Measurements from ENCODE around the gene AXDND1. TPM values are rescaled to one million over a fixed set of nuclear protein-coding genes. Genes with fewer than 3 reads are reported as not detected.

Gene AXDND1
- total RNA-seq, 1 experiment from 2014 or later, result 1.8 TPM

DNA sequence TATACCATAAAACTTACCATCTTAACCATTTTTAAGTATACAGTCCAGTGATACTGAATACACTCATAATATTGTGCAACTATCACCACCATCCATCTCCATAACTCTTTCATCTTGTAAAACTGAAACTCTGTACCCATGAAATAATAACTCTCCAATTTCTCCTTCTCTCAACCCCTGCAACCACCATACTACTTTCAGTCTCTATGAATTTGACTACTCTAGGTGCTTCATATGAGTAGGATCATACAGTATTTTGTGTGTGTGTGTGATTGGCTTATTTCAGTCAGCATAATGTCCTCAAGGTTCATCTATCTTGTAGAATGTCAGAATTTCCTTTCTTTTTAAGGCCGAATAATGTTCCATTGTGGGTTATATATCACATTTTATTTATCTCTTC is 192.3 kb downstream of the AXDND1 start:
- no peak overlapping the region for H3K4me3 ChIP-seq
- no peak for DNase-seq
- H3K4me1 ChIP-seq (replicated peaks; ENCODE audit: insufficient read depth), result no peaks in the 10 kb centered on the region
- ChIA-PET POLR2A (ENCODE audit: unreplicated experiment) (no interaction called here), CTCF (no interaction called here)
- H3K4me2 ChIP-seq, result no peak overlapping the region
- no peaks in the 10 kb centered on the region for H3K9me3 ChIP-seq (ENCODE audit: insufficient read depth, low read depth)
- intact Hi-C loops (cut with micrococcal nuclease; ENCODE audit: unreplicated experiment), result no loop called here
- no peaks in the 10 kb centered on the region for H3K79me2 ChIP-seq (ENCODE audit: low read depth)
- H3K27ac ChIP-seq, result no peak overlapping the region
- TF ChIP-seq, protein P1, sequence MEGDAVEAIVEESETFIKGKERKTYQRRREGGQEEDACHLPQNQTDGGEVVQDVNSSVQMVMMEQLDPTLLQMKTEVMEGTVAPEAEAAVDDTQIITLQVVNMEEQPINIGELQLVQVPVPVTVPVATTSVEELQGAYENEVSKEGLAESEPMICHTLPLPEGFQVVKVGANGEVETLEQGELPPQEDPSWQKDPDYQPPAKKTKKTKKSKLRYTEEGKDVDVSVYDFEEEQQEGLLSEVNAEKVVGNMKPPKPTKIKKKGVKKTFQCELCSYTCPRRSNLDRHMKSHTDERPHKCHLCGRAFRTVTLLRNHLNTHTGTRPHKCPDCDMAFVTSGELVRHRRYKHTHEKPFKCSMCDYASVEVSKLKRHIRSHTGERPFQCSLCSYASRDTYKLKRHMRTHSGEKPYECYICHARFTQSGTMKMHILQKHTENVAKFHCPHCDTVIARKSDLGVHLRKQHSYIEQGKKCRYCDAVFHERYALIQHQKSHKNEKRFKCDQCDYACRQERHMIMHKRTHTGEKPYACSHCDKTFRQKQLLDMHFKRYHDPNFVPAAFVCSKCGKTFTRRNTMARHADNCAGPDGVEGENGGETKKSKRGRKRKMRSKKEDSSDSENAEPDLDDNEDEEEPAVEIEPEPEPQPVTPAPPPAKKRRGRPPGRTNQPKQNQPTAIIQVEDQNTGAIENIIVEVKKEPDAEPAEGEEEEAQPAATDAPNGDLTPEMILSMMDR (conservative IDR thresholded peaks at IDR 0.05), result no peak
- no peak for TF ChIP-seq EZH2 (IDR thresholded peaks at IDR 0.05; ENCODE audit: low read depth)
- H3K27me3 ChIP-seq (ENCODE audit: insufficient read depth, low read depth), result no peaks in the 10 kb centered on the region
- no peaks in the 10 kb centered on the region for H3K36me3 ChIP-seq (ENCODE audit: low read depth)
- no peaks in the 10 kb centered on the region; the same call in 1 of the 2 replicates for H3F3A ChIP-seq (ENCODE audit: insufficient read depth, low read depth)
- H2AFZ ChIP-seq, result no peak overlapping the region
- no peaks in the 10 kb centered on the region for H4K20me1 ChIP-seq (ENCODE audit: insufficient read depth)
- BruUV-seq (replicated peaks), result no TSS peak
- H3K9me2 ChIP-seq (ENCODE audit: insufficient read depth), result no peaks in the 10 kb centered on the region

DNA sequence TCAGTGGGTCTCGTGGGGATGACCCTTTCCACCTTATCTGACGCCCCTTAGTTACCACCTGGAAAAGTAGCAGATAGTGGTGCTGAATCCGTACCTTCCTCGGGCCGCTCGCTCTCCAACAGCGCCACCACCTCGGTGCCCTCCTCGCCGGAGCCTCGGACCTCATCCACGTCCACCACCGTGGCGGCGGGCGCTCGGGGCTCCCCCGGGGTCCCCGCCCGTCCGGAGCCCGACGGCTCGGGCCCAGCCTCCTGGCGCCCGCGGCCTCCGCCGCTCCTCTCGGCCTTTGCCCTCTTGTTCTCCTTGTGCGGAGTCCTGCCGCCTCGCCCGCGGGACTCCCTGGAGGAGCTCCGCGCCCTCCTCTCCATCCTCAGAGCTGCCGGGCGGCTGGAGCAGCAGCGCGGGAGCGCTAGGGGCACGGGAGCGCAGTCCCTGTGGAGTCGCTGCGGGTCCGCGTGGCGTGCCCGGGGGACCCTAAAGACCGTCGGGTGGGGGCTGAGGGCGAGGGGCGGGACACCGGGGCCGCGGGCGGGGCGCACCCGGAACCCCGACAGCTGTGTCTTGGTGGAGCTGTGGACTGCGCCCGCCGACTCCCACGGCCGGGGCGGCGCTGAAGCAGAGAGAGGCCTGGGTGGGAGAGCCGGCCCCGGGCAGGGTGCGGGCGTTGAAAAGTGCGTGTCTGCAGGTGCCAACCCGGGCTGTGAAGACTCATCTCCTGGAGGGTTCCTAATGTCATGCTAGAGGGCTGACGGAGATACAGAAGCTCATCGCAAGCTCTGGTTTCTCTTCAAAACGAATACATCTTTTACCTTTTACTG is 209.9 kb downstream of the AXDND1 start, which contains the start of gene NPHS2:
TSS of gene NPHS2 (minus strand) at position 452 of the 818 bp plus-strand sequence. CDS start at position 368, 84 bp downstream.
- H3K4me2 ChIP-seq, result no peak within 1 kb of the TSS
- no peak within 1 kb of the TSS for H3K4me3 ChIP-seq
- H3K36me3 ChIP-seq (ENCODE audit: low read depth), result no peaks in the 10 kb centered on the region
- H3K79me2 ChIP-seq (ENCODE audit: low read depth), result no peaks in the 10 kb centered on the region
- TF ChIP-seq EZH2 (IDR thresholded peaks at IDR 0.05; ENCODE audit: low read depth), result no peak
- TF ChIP-seq, protein P1 (conservative IDR thresholded peaks at IDR 0.05), result no peak
- H3F3A ChIP-seq (ENCODE audit: insufficient read depth, low read depth), result no peaks in the 10 kb centered on the region
- no peaks in the 10 kb centered on the region for H3K4me1 ChIP-seq (replicated peaks; ENCODE audit: insufficient read depth)
- no peaks in the 10 kb centered on the region for H3K9me2 ChIP-seq (ENCODE audit: insufficient read depth)
- no peaks in the 10 kb centered on the region for H3K9me3 ChIP-seq (ENCODE audit: insufficient read depth, low read depth)
- intact Hi-C loops (cut with micrococcal nuclease; ENCODE audit: unreplicated experiment), result no loop called here
- ChIA-PET CTCF (no interaction called here), POLR2A (ENCODE audit: unreplicated experiment) (no interaction called here)
- H2AFZ ChIP-seq, result no peak within 1 kb of the TSS
- BruUV-seq (replicated peaks), result no TSS peak
- 0 out of 2 replicates have a peak, but pooled peaks cover 4% of the 10 kb centered on the region for H3K27me3 ChIP-seq (ENCODE audit: insufficient read depth, low read depth)
- DNase-seq, result no peak
- H4K20me1 ChIP-seq (ENCODE audit: insufficient read depth), result no peaks in the 10 kb centered on the region
- no peak within 1 kb of the TSS for H3K27ac ChIP-seq

DNA sequence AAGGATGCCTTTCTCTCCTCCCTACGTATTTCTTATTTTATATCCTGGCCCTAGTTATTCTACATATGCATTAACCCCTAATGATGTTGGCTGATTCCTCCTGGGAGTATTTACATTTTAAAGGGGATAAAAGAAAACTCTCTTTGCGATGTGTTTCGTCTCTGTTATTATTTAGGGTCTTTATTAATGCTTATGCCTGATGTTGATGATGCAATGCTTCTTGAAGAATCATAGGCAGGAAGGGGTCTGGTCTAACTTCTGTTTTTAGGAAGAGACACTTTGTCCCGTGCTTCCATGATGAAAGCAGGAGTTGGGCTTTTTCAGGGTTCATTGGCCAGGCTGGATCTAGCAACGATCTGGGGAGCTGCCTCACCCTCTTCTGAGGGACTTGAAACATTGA is 210.7 kb downstream of the AXDND1 start:
- Histone ChIP-seq H3K4me3 (no peak overlapping the region), H4K20me1 (ENCODE audit: insufficient read depth) (no peaks in the 10 kb centered on the region), H3K36me3 (ENCODE audit: low read depth) (no peaks in the 10 kb centered on the region), H3K9me2 (ENCODE audit: insufficient read depth) (no peaks in the 10 kb centered on the region), H3K27me3 (ENCODE audit: insufficient read depth, low read depth) (0 out of 2 replicates have a peak, but pooled peaks cover 4% of the 10 kb centered on the region), H3F3A (ENCODE audit: insufficient read depth, low read depth) (no peaks in the 10 kb centered on the region), H3K79me2 (ENCODE audit: low read depth) (no peaks in the 10 kb centered on the region), H3K4me2 (no peak overlapping the region), H3K4me1 (replicated peaks; ENCODE audit: insufficient read depth) (no peaks in the 10 kb centered on the region), H2AFZ (no peak overlapping the region), H3K9me3 (ENCODE audit: insufficient read depth, low read depth) (no peaks in the 10 kb centered on the region), H3K27ac (no peak overlapping the region)
- POLR2A ChIA-PET (ENCODE audit: unreplicated experiment), result no interaction called here
- TF ChIP-seq, protein P1 (conservative IDR thresholded peaks at IDR 0.05), result no peak
- no peak for TF ChIP-seq EZH2 (IDR thresholded peaks at IDR 0.05; ENCODE audit: low read depth)
- BruUV-seq (replicated peaks), result no TSS peak
- no peak for DNase-seq
- intact Hi-C loops (cut with micrococcal nuclease; ENCODE audit: unreplicated experiment), result no loop called here
- CTCF ChIA-PET, result interaction anchor here (0.6 kb wide), 1 partner anchor 60 kb away, joined by 3 read pairs; no protein-coding TSS in a partner anchor

Measured in PC-9 (cell line).